ENCODE measurements around the gene ADO. TPM values are rescaled to one million over a fixed set of nuclear protein-coding genes. Genes with fewer than 3 reads are reported as not detected.

ADO gene
- total RNA-seq: 10 to 100 TPM; 15.5 to 15.6 TPM
- 1 to 10 TPM; 1.7 to 3.2 (median 3.2) TPM for polyA plus RNA-seq
- 17.7 to 125 (median 43.2) reads per million in 6 experiments for total RNA-seq

- peaks cover 17 to 43% (median 41%) of the 10 kb centered on the region in 4 donors for H3K4me1 Mint-ChIP-seq
Measured at GRCh38 chr10:62804356-62805230, at the start of gene ADO. Gene ADO (plus strand): TSS chr10:62804720. CDS start chr10:62805060, 340 bp downstream.

GRCh38 chr10:62754963-62755362 is 49.6 kb upstream of the ADO start:
- no peak for DNase-seq
- peak overlapping the region in 3 of 10 donors; percentile 6 to 59 (median 37) for H3K4me3 Mint-ChIP-seq
- H3K9me3 Mint-ChIP-seq: peaks cover 0 to 2% (median 0%) of the 10 kb centered on the region in 9 donors

More at GRCh38 chr10:62804356-62805230, at the start of gene ADO:
- POLR2A ChIA-PET: interaction anchor here (0.5 to 4.7 kb wide), 12 partner anchors 8 to 329 kb away, joined by 3 to 87 read pairs (median 6); partner anchors contain the start of genes EGR2 and NRBF2
- DNase-seq: peak; percentile 63 to 89 (median 78)
- peak within 1 kb of the TSS; percentile 96 to 100 (median 98) for H3K27ac Mint-ChIP-seq
- peaks cover 0 to 4% (median 0%) of the 10 kb centered on the region in 5 donors for H3K27me3 Mint-ChIP-seq
- no peaks in the 10 kb centered on the region for H3K9me3 Mint-ChIP-seq
- H3K4me3 Mint-ChIP-seq: peak within 1 kb of the TSS; percentile 91 to 99 (median 96)
- H3K36me3 Mint-ChIP-seq: peaks cover 0 to 20% (median 0%) of the 10 kb centered on the region in 3 donors
- peak; percentile 87 to 92 for ATAC-seq

GRCh38 chr10:62755662-62756653 is 48.6 kb upstream of the ADO start:
- DNase-seq (peak in 2 of 10 donors; percentile 36 to 50), ATAC-seq (peak; percentile 70 to 84)
- peak overlapping the region in 8 of 10 donors; percentile 1 to 63 (median 21) for H3K4me3 Mint-ChIP-seq
- H3K36me3 Mint-ChIP-seq: no peaks in the 10 kb centered on the region
- peak overlapping the region in 7 of 10 donors; percentile 1 to 68 (median 42) for H3K27ac Mint-ChIP-seq
- peaks cover 0 to 2% (median 0%) of the 10 kb centered on the region in 9 donors for H3K9me3 Mint-ChIP-seq
- peaks cover 14 to 31% (median 24%) of the 10 kb centered on the region in 4 donors for H3K4me1 Mint-ChIP-seq
- H3K27me3 Mint-ChIP-seq: no peaks in the 10 kb centered on the region
- POLR2A ChIA-PET: no interaction called here

More at GRCh38 chr10:62754963-62755362, 49.6 kb upstream of the ADO start:
- Mint-ChIP-seq H3K27me3 (no peaks in the 10 kb centered on the region), H3K4me1 (peaks cover 14 to 30% (median 25%) of the 10 kb centered on the region in 4 donors), H3K27ac (peak overlapping the region in 7 of 10 donors; percentile 27 to 79 (median 49)), H3K36me3 (no peaks in the 10 kb centered on the region)
- POLR2A ChIA-PET: interaction anchor here (1.2 kb wide), 1 partner anchor 12 kb away, joined by 3 read pairs; no protein-coding TSS in a partner anchor
- no peak for ATAC-seq

GRCh38 chr10:62759599-62760175 is 44.8 kb upstream of the ADO start:
- Mint-ChIP-seq H3K4me1 (peaks cover 14 to 34% (median 21%) of the 10 kb centered on the region in 4 donors), H3K4me3 (no peak overlapping the region), H3K36me3 (no peaks in the 10 kb centered on the region), H3K27me3 (no peaks in the 10 kb centered on the region), H3K9me3 (no peaks in the 10 kb centered on the region), H3K27ac (no peak overlapping the region)
- POLR2A ChIA-PET: no interaction called here
- ATAC-seq: no peak
- no peak for DNase-seq

DNA sequence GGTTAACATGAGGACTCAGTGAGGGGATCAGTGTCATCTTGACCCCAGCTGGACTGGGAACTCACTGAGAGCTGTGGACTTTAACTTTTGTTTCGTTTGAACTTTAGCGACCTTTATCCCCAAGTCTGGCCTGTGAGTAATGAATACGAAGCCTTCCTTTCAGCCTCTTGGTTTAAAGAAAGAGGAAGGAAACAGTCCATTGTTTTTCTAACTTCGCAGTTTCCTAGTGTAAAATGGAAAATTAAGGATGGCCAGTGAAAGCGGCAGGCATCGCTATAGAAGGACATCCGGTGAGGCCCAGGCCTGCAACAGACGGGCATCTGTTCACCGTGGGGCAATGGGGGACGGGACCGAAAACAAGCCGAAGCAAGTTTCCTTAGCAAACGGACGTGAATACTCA is 44.1 kb upstream of the ADO start:
- Mint-ChIP-seq H3K4me3 (no peak overlapping the region), H3K27ac (no peak overlapping the region), H3K9me3 (no peaks in the 10 kb centered on the region), H3K36me3 (no peaks in the 10 kb centered on the region), H3K4me1 (peaks cover 11 to 27% (median 14%) of the 10 kb centered on the region in 4 donors), H3K27me3 (no peaks in the 10 kb centered on the region)
- POLR2A ChIA-PET: no interaction called here
- ATAC-seq (no peak), DNase-seq (no peak)

- Mint-ChIP-seq H3K36me3 (no peaks in the 10 kb centered on the region), H3K4me3 (no peak overlapping the region), H3K27me3 (no peaks in the 10 kb centered on the region), H3K27ac (peak overlapping the region in 1 of 10 donors; percentile 12), H3K9me3 (no peaks in the 10 kb centered on the region), H3K4me1 (peaks cover 8 to 26% (median 14%) of the 10 kb centered on the region in 4 donors)
- DNase-seq (no peak), ATAC-seq (peak in 1 of 2 donors; percentile 67)
- POLR2A ChIA-PET: no interaction called here
Measured at GRCh38 chr10:62761115-62761514, 43.4 kb upstream of the ADO start.

- no peak overlapping the region for H3K27ac Mint-ChIP-seq
- H3K4me3 Mint-ChIP-seq: no peak overlapping the region
- DNase-seq (no peak), ATAC-seq (no peak)
- POLR2A ChIA-PET: interaction anchor here (0.7 to 1.2 kb wide), 2 partner anchors 55 to 126 kb away, joined by 3 read pairs; no protein-coding TSS in a partner anchor
- H3K36me3 Mint-ChIP-seq: no peaks in the 10 kb centered on the region
- no peaks in the 10 kb centered on the region for H3K9me3 Mint-ChIP-seq
- H3K27me3 Mint-ChIP-seq: no peaks in the 10 kb centered on the region
- peaks cover 12 to 22% (median 12%) of the 10 kb centered on the region in 4 donors for H3K4me1 Mint-ChIP-seq
Measured at GRCh38 chr10:62763155-62763554, 41.4 kb upstream of the ADO start.

DNA sequence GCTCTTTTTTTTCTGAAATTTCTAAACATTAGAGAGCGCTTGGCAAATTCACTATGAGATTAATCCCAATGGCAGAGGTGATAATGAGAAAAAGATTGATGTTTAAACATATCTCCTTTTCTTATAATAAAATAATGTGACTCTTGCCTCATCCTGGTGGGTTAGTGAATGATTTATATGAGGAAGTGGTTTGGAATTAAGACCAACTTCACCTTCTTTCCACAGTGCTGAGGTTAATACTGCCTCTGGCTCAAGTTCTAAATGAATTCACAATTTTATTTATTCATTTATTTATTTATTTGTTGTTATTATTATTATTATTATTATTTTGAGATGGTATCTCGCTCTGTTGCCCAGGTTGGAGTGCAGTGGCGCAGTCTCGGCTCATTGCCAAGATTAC is 40.5 kb upstream of the ADO start:
- Mint-ChIP-seq H3K36me3 (no peaks in the 10 kb centered on the region), H3K27me3 (no peaks in the 10 kb centered on the region), H3K4me1 (peaks cover 12 to 22% (median 12%) of the 10 kb centered on the region in 4 donors), H3K4me3 (no peak overlapping the region), H3K9me3 (no peaks in the 10 kb centered on the region), H3K27ac (no peak overlapping the region)
- DNase-seq (no peak), ATAC-seq (no peak)
- POLR2A ChIA-PET: interaction anchor here (1.2 kb wide), 1 partner anchor 54 kb away, joined by 3 read pairs; no protein-coding TSS in a partner anchor

GRCh38 chr10:62765726-62766125 is 38.8 kb upstream of the ADO start:
- POLR2A ChIA-PET: interaction anchor here (1.2 to 1.4 kb wide), 2 partner anchors 14 to 31 kb away, joined by 3 to 4 read pairs; no protein-coding TSS in a partner anchor
- DNase-seq: peak in 2 of 10 donors; percentile 15 to 24

DNA sequence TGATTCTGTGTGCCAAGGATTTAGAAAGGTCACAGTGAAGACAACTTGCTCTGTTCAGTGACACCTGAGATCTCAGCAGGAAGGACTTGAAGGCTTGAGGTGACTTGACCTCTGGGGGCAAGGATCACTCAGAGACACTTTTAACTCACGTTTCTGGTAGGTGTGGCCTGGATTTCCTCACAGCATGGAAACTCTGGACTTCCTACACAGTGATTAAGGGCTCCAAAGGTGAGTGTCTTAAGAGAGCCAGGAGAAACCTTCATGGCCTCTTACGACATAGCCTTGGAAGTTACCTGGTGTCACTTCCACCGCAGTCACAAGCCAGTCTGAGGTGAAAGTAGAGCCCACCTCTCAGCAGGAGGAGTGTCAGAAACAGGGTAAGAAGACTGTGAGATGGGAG is 38.1 kb upstream of the ADO start:
- Mint-ChIP-seq H3K4me3 (no peak overlapping the region), H3K27ac (peak overlapping the region in 2 of 10 donors; percentile 0 to 62), H3K9me3 (no peaks in the 10 kb centered on the region), H3K4me1 (peaks cover 9 to 13% (median 11%) of the 10 kb centered on the region in 4 donors), H3K27me3 (peaks cover 0 to 2% (median 0%) of the 10 kb centered on the region in 5 donors), H3K36me3 (no peaks in the 10 kb centered on the region)
- no peak for ATAC-seq
- no peak for DNase-seq
- POLR2A ChIA-PET: interaction anchor here (1.2 kb wide), 1 partner anchor 13 kb away, joined by 4 read pairs; no protein-coding TSS in a partner anchor

More at GRCh38 chr10:62765726-62766125, 38.8 kb upstream of the ADO start:
- Mint-ChIP-seq H3K27ac (peak overlapping the region in 3 of 10 donors; percentile 41 to 67 (median 43)), H3K4me1 (peaks cover 12 to 14% (median 12%) of the 10 kb centered on the region in 4 donors), H3K9me3 (no peaks in the 10 kb centered on the region), H3K36me3 (no peaks in the 10 kb centered on the region), H3K4me3 (peak overlapping the region in 1 of 10 donors; percentile 48), H3K27me3 (peaks cover 0 to 2% (median 0%) of the 10 kb centered on the region in 5 donors)
- ATAC-seq: peak; percentile 54 to 75

DNA sequence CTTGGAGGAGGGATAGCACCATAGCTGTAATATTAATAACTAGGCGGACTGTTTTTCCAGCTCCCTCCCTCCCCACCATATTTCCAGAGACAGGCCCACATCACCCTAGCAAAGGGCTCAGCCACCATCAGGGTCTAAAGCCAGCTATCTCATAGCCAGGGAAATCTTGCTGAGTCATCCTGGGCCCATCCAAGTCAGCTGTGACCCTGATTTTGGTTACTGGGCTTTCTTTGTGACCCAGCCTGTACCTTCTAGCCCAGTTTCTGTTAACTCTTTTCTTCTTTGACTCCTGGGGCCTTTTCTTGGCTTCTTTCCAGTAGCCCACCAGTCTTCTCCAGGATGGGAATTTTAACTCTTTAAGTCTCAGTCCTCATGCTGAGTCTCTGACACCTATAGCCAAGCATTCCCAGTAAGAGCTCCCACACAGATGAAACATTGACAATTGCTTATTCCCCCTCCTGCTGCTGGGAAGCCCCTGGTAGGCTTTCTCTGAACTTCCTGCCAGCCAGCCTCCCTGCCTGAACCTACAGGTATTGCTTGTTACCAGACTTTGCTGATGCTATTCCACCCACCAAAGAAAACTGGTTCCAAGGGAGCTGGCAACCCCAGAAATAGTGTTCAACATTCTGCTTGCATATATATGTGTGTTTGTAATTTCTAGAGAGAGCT is 34.8 kb upstream of the ADO start:
- POLR2A ChIA-PET: interaction anchor here (1.1 kb wide), 1 partner anchor 35 kb away, joined by 3 read pairs; the partner anchor contains the start of gene ADO
- H3K36me3 Mint-ChIP-seq: no peaks in the 10 kb centered on the region
- H3K4me3 Mint-ChIP-seq: no peak overlapping the region
- DNase-seq (no peak), ATAC-seq (no peak)
- H3K9me3 Mint-ChIP-seq: no peaks in the 10 kb centered on the region
- peaks cover 8 to 13% (median 11%) of the 10 kb centered on the region in 4 donors for H3K4me1 Mint-ChIP-seq
- peaks cover 3 to 16% (median 7%) of the 10 kb centered on the region in 5 donors for H3K27me3 Mint-ChIP-seq
- no peak overlapping the region for H3K27ac Mint-ChIP-seq
